Tibial nerve (tissue), 3 donors: Measurements from ENCODE around the gene ATXN10.

Experiments used
- CTCF ChIP-seq, 5 experiments: fragments of 200-600 bp in 3 of 5; fragments of 450-650 bp in 2 of 5; sonication (generic) in 3 of 5; IDR thresholded peaks; one replicate each; pipeline ENCODE4 v1.5.1; 2016 to 2019; ENCODE audit warnings: antibody characterized with exemption in 5 of 5, mild to moderate bottlenecking in 3 of 5, moderate library complexity in 2 of 5
- POLR2A ChIP-seq, 2 donors: fragments of 450-650 bp; IDR thresholded peaks; one replicate each; pipeline ENCODE4 v1.6.1; 2017; ENCODE audit warnings: antibody characterized with exemption in 2 of 2, mild to moderate bottlenecking in 2 of 2, moderate library complexity in 2 of 2

GRCh38 chr22:45772743-45773142 is 101.1 kb downstream of the ATXN10 start:
- TF ChIP-seq CTCF (IDR thresholded peaks at IDR 0.05) (no peak), POLR2A (IDR thresholded peaks at IDR 0.05) (no peak)
